Fibroblast of pulmonary artery (primary cell): ENCODE results near the gene PCDH1.

Source experiments
- DNase-seq: peaks from one replicate; pipeline ENCODE4 v3.0.0-alpha.2; 2010; ENCODE audit warnings: low read depth
- H3K4me3 ChIP-seq: replicated peaks from 2 replicates; pipeline ENCODE4 v1.5.1; 2011; ENCODE audit warnings: low read depth, mild to moderate bottlenecking, control low read depth, low read length, moderate library complexity
- CTCF ChIP-seq: IDR thresholded peaks from 2 replicates; pipeline ENCODE4 v1.5.1; 2011; ENCODE audit warnings: mild to moderate bottlenecking, control low read depth, low read length, inconsistent platforms; ENCODE audit errors: missing control alignments

Gene PCDH1

DNA sequence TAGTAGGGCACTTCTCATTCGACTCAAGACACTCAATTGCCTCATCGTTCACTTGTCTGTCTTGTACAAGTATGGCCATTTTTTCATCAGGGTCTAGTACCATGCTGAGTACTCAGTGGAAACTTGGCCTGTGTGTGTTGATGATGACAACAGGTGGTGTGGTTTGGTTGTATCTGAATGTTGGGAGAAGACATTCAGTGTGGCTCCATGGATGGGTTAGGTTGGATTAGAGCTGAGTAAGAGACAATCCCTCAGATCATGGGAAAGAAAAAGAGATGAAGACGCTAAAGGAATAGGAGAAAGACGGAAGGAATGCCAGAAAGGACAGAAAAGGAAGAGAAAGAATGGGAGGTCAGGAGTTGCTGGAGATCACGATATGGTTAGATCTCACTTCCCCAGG is 17.0 kb downstream of the PCDH1 start:
- no peak overlapping the region for H3K4me3 ChIP-seq
- no peak for DNase-seq
- TF ChIP-seq CTCF: no peak

- no peak for TF ChIP-seq CTCF
- no peak for DNase-seq
These were observed 20.0 kb downstream of the PCDH1 start for GRCh38 chr5:141858079-141858765.

GRCh38 chr5:141857226-141857625 is 21.0 kb downstream of the PCDH1 start:
- DNase-seq: no peak
- TF ChIP-seq CTCF: no peak
- no peak overlapping the region for H3K4me3 ChIP-seq

More at GRCh38 chr5:141858079-141858765, 20.0 kb downstream of the PCDH1 start:
- no peak overlapping the region for H3K4me3 ChIP-seq

- TF ChIP-seq CTCF: no peak
- H3K4me3 ChIP-seq: no peak overlapping the region
- no peak for DNase-seq
These were observed 22.0 kb downstream of the PCDH1 start for GRCh38 chr5:141856037-141856790.

DNA sequence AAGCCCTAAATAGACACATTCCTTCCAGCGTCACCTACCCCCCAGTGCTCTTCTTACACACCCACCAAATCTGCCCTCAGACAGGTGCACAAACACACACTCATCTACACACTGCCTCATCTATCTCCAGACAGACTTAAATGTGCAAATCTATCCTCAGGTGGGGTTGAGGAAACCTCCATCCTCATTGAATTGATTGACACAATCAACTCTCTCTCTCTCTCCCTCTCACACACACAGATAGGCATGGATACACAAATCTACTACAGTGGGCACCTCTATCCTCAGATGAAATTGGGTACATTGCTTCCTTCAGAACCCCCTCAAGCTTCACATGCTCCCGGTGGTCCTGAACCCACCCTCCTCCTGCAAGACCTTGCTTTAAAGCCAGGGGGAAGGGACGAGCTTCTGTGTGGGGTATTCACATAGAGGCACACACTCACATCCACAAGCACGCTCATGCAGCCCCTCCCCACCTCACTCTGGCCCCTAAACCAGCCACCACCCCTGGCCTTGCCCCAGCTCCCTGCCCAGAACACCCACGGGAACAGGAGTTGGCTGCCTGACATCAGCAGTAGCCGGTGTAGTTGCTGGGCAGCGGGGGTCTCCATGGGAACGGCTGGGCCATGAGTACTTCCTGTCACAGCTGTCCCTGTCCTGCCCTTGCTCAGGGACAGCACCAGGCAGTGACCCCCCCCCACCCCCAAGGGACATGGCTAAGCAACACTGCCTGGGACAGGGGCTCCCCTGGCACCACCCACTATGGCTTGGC is 22.8 kb downstream of the PCDH1 start:
- H3K4me3 ChIP-seq: no peak overlapping the region
- TF ChIP-seq CTCF: no peak
- DNase-seq: no peak

GRCh38 chr5:141853895-141854626 is 24.1 kb downstream of the PCDH1 start:
- no peak for TF ChIP-seq CTCF
- no peak for DNase-seq
- no peak overlapping the region for H3K4me3 ChIP-seq
